ENCODE data around the gene CHM. TPM values are rescaled to one million over a fixed set of nuclear protein-coding genes. Genes with fewer than 3 reads are reported as not detected.
"Not testable (repeated sequence)": the region's sequence is repeated elsewhere in the genome, so short reads cannot be mapped to it uniquely, and the experiment has no call there.

Gene CHM
- total RNA-seq, 1 donor from 2014 or later = 13.1 TPM

DNA sequence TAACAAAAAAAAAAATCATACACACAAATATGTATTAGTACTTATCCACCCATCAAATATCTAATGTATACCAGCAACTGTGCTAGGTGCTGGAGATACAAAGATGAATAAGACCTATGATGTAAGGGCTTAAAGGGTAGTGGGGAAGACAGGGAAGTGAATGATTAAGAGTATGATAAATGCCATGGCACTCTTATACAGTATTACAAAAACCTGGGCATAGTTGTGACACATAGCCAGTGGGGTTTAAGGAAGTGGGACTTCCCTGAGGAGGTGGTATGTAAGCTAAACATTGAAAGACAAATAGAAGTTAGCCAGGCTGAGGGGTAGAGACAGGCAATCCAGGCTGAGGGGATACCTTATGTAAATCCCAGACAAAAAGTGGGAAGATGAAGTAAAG lies 23.5 kb downstream of the CHM start:
- Histone ChIP-seq H3K27me3 (ENCODE audit: low read depth) (no peaks in the 10 kb centered on the region), H3K9me3 (replicated peaks) (no peaks in the 10 kb centered on the region), H3K36me3 (peaks cover 11% of the 10 kb centered on the region), H3K4me3 (no peak overlapping the region), H3K4me1 (peaks cover 7% of the 10 kb centered on the region), H3K27ac (replicated peaks) (no peak overlapping the region)
- TF ChIP-seq, protein P1, sequence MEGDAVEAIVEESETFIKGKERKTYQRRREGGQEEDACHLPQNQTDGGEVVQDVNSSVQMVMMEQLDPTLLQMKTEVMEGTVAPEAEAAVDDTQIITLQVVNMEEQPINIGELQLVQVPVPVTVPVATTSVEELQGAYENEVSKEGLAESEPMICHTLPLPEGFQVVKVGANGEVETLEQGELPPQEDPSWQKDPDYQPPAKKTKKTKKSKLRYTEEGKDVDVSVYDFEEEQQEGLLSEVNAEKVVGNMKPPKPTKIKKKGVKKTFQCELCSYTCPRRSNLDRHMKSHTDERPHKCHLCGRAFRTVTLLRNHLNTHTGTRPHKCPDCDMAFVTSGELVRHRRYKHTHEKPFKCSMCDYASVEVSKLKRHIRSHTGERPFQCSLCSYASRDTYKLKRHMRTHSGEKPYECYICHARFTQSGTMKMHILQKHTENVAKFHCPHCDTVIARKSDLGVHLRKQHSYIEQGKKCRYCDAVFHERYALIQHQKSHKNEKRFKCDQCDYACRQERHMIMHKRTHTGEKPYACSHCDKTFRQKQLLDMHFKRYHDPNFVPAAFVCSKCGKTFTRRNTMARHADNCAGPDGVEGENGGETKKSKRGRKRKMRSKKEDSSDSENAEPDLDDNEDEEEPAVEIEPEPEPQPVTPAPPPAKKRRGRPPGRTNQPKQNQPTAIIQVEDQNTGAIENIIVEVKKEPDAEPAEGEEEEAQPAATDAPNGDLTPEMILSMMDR (IDR thresholded peaks at IDR 0.05; ENCODE audit: borderline replicate concordance) = no peak
- intact Hi-C loops (cut with micrococcal nuclease) = no loop called here
- DNase-seq = no peak

DNA sequence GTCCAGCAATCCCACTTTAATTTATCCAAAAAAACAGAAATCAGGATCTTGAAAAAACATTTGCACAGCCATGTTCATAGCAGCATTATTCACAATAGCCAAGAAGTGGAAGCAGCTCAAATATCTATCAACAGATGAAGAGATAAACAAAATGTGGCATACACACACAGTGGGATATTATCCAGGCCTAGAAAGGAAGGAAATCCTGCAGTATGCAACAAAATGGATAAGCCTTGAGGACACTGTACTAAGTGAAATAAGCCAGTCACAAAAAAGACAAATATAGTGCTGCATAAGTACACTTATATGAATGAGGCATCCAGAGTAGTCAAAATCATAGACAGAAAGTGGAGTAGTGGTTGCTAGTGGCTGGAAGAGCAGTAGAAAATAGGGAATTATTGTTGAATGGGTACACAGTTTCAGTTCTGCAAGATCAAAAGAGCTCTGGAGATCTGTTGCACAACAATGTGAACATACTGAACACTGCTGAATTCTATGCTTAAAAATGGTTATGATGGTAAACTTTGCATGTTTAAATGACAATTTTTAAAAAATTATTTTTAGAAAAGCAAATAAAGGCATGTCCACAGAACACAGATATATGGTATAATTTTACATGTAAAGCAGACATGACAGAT lies 25.6 kb downstream of the CHM start:
- no peak overlapping the region for H3K27ac ChIP-seq (replicated peaks)
- no peaks in the 10 kb centered on the region for H3K27me3 ChIP-seq (ENCODE audit: low read depth)
- H3K4me3 ChIP-seq = no peak overlapping the region
- H3K9me3 ChIP-seq (replicated peaks) = no peaks in the 10 kb centered on the region
- TF ChIP-seq, protein P1 (IDR thresholded peaks at IDR 0.05; ENCODE audit: borderline replicate concordance) = no peak
- DNase-seq = no peak
- peaks cover 15% of the 10 kb centered on the region for H3K36me3 ChIP-seq
- intact Hi-C loops (cut with micrococcal nuclease) = no loop called here
- peaks cover 7% of the 10 kb centered on the region for H3K4me1 ChIP-seq

DNA sequence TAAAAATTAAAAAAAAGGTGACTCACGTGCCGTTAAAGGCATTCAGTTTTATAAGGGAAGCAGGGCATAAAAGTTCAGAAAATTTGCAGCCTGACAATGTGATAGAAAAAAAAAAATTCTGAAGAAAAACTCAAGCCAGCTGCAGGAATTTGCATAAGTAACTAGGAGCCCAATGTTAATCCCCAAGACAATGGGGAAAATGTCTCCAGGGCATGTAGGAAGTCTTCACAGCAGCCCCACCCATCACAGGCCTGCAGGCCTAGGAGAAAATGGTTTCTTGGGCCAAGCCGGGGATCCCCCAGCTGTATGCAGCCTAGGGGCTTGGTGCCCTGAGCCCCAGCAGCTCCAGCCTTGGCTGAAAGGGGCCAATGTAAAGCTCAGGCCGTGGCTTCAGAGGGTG lies 31.2 kb downstream of the CHM start:
- H3K9me3 ChIP-seq (replicated peaks) = no peaks in the 10 kb centered on the region
- intact Hi-C loops (cut with micrococcal nuclease) = no loop called here
- TF ChIP-seq, protein P1 (IDR thresholded peaks at IDR 0.05; ENCODE audit: borderline replicate concordance) = no peak

DNA sequence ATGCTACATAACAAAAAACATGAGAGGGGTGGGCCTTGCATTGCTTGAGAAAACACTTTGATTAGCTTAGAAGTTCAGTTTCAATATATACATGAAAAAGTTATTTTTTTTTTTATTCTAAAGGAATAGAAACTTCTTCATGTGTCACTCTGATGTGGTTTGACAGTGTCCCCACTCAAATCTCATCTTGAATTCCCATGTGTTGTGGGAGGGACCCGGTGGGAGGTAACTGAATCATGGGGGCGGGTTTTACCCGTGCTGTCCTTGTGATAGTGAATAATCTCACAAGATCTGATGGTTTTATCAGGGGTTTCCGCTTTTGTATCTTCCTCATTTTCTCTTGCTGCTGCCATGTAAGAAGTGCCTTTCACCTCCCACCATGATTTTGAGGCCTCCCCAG lies 32.4 kb downstream of the CHM start:
- H3K4me1 ChIP-seq; H3K36me3 ChIP-seq; H3K9me3 ChIP-seq (replicated peaks); DNase-seq; H3K27ac ChIP-seq (replicated peaks); H3K27me3 ChIP-seq (ENCODE audit: low read depth); H3K4me3 ChIP-seq; intact Hi-C loops (cut with micrococcal nuclease): not testable (repeated sequence)

More for the DNA sequence above, 31.2 kb downstream of the CHM start:
- Histone ChIP-seq H3K36me3 (peaks cover 3% of the 10 kb centered on the region), H3K27me3 (ENCODE audit: low read depth) (no peaks in the 10 kb centered on the region), H3K4me3 (no peak overlapping the region), H3K27ac (replicated peaks) (no peak overlapping the region), H3K4me1 (no peaks in the 10 kb centered on the region)
- no peak for DNase-seq

DNA sequence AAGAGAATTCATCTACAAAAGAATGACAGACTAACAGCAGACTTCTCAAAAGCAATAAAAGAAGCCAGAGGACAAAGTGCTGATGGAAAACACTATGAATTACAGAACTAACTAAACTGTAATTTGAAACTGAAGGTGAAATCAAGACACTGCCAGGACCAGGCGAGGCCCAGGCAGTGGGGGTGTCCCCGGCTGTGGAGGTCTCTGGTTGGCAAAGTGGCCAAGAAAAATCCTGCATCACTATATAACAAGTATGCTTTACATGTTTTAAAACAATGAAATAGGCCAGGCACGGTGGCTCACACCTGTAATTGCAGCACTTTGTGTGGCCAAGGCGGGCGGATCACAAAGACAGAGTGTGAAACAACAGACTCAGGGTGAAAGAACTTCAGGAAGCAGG lies 32.9 kb downstream of the CHM start:
- H3K4me1 ChIP-seq = no peaks in the 10 kb centered on the region
- TF ChIP-seq, protein P1 (IDR thresholded peaks at IDR 0.05; ENCODE audit: borderline replicate concordance) = no peak
- no peak overlapping the region for H3K4me3 ChIP-seq
- no peaks in the 10 kb centered on the region for H3K9me3 ChIP-seq (replicated peaks)
- peaks cover 3% of the 10 kb centered on the region for H3K36me3 ChIP-seq
- intact Hi-C loops (cut with micrococcal nuclease) = no loop called here
- H3K27ac ChIP-seq (replicated peaks) = no peak overlapping the region
- DNase-seq = no peak
- no peaks in the 10 kb centered on the region for H3K27me3 ChIP-seq (ENCODE audit: low read depth)

DNA sequence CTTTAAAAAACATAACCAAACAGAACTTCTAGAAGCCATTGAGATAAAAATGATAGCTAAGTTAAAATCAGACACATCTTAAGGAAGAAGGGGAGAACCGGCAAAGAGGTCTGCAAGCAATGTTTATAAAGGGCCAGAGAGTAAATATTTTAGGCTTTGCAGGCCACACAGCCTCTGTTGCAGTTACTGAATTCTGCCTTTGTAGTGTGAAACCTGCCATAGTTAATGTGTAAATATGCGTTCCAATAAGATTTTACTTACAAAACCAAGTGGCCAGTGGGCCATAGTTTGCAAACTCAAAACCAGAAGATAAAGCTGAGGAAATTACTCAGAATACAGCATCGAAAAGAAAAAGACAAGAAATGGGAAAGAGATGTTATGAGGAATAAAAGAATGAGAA lies 33.6 kb downstream of the CHM start:
- peaks cover 3% of the 10 kb centered on the region for H3K36me3 ChIP-seq
- DNase-seq = no peak
- intact Hi-C loops (cut with micrococcal nuclease) = no loop called here
- TF ChIP-seq, protein P1 (IDR thresholded peaks at IDR 0.05; ENCODE audit: borderline replicate concordance) = no peak
- H3K27ac ChIP-seq (replicated peaks) = no peak overlapping the region
- no peaks in the 10 kb centered on the region for H3K27me3 ChIP-seq (ENCODE audit: low read depth)
- no peaks in the 10 kb centered on the region for H3K9me3 ChIP-seq (replicated peaks)
- no peak overlapping the region for H3K4me3 ChIP-seq
- H3K4me1 ChIP-seq = no peaks in the 10 kb centered on the region
